Measurements from ENCODE around the gene SLC6A19.
A peak's percentile ranks its signal among the peaks of the same experiment; 100 is the strongest.

The SLC6A19 gene

DNA sequence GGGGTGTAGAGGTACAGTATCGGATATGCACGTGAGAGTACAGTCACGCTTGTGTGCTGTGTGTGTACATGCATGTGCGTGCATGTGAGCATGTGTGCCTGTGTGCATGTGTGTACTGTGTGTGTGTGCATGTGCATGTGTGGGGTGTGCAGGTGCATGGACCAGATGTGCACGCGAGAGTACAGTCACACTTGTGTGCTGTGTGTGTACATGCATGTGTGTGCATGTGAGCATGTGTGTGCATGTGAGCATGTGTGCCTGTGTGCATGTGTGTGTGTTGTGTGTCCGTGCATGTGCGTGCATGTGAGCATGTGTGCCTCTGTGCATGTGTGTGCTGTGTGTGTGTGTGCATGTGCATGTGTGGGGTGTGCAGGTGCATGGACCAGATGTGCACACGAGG lies 10.3 kb downstream of the SLC6A19 start:
- no peak for DNase-seq

DNA sequence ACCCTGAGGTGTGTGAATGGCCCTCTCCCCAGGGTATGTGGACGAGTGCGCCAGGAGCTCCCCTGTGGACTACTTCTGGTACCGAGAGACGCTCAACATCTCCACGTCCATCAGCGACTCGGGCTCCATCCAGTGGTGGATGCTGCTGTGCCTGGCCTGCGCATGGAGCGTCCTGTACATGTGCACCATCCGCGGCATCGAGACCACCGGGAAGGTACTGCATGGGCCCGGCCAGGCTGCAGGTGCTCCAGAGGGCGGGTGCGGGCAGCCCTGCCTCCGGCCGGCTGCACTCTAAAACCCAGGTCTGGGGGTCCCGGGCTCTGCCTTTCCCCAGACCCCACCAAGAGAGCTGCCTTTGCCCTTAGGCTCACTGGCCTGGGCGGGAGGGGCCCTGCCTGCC lies 10.9 kb downstream of the SLC6A19 start:
- no peak for DNase-seq

DNA sequence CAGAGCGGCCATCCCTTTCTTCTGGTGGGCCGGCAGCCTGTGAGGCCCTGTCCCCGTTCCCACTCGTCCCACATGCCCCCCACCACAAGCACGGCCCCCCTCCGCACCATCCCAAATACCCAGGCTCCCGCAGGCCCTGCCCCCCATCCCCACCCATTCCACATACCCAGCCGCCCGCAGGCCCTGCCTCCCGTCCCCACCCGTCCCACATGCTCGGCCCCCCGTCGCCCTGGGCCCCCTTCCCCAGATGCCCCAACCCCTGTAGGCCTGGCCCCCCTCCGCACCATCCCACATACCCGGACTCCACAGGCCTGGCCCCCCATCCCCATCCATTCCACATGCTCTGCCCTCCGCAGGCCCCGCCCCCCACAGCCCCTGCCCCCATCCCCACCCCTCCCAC lies 11.5 kb downstream of the SLC6A19 start:
- DNase-seq = no peak

DNA sequence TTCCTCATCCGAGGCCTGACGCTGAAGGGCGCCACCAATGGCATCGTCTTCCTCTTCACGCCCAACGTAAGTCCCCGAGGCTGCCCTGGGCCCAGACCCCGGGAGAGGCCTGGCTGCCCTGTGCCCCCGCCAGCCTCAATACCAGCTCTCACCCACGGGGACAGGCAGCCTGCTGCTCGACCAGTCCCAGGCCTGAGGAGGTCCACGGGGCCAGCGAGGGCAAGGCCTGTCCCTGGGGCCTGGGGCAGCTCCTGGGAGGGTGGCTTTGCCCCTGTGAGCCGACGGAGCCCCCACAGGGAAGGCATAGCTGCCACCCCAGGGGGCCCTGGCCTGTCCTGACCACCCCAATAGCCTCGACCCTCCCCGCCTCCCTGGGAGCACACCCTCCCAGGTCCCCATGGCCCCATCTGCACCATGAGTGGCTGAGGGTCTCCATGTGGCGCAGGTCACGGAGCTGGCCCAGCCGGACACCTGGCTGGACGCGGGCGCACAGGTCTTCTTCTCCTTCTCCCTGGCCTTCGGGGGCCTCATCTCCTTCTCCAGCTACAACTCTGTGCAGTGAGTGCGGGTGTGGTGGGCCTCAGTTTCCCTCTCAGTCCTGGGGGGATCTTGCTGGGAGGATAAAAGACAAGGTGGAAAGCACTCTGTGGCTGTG lies 12.2 kb downstream of the SLC6A19 start:
- DNase-seq = no peak

DNA sequence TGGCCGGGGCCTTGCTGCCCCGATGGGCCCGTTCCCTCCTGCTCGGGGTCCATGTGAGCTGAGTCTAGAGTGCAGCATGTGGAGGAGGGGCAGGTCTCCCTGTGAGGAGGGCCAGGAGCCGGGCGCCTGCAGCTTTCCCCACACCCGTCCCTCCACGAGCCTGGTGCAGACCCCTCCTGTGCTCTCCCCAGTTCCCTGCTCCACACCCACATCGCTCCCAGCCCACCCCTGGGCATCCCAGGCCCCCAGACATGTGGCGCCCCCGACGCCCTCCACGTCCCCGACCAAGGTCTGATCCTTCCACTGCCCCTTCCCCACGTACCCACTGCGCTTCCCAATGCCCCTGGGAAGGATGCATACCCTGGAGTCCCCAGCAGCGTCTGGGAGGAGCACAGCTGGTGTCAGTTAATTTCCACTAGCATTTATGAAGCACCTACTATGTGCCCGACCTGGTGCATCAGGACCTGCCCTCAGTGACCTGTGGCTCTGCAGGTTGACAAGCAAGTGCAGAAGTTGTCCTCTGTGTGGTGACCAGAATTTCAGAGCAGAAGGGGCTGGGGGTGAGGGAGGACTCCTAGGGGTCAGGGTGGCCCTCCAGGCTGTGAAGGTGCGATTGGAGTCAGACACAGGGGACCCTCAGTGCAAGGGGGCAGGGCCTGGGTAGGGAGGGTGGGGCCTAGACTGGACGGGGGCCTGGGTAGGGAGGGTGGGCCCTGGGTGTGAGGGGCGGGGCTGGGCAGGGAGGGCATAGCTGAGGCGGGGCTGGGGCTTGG lies 13.0 kb downstream of the SLC6A19 start:
- DNase-seq = no peak

DNA sequence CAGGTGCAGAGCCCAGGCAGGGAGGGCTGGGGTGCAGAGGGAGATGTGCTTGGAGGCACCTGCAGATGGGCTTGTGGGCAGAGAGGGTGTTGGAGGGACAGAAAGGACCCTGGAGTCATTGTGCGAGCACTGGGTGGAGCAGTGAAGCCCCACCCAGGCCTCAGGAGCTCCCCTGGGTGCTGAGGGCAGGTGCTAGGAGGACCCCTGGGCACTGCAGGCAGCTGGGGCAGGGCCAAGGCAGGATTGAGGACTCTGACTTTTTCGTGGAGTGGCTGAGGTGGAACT lies 13.5 kb downstream of the SLC6A19 start:
- DNase-seq = peak; percentile 49

DNA sequence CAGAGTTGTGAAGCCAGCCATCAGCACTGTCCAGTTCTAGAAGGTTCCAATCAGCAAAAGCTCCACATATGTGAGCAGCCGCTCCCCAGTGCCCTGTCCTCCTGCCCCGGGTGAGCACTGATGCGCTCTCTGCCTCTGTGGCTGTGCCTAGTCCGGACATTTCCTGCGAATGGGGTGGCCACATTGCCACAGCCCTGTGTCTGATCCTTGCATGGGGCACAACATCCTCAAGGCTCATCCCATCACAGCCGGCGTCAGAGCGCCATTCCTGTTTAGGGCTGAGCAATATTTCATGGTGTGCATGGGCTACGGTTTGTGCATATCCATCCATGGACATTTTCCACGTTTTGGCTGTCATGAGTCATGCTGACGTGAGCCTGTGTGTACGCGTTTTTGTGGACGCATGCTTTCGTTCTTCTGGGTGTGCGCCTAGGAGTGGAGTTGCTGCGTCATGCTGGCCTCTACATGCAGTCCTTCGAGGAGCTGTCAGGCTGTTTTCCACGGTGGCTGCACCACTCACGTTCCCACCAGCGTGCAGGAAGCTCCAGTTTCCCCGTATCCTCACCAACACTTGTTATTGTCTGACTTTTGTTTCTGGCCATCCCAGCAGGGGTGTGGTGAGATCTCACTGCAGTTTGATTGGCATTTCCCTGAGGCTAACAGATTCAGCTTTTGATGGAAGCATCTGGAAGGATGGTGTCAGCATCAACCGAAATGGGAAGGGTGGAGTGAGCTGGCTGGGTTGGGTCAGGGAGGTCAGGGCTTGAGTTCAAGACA lies 14.1 kb downstream of the SLC6A19 start:
- DNase-seq = no peak

DNA sequence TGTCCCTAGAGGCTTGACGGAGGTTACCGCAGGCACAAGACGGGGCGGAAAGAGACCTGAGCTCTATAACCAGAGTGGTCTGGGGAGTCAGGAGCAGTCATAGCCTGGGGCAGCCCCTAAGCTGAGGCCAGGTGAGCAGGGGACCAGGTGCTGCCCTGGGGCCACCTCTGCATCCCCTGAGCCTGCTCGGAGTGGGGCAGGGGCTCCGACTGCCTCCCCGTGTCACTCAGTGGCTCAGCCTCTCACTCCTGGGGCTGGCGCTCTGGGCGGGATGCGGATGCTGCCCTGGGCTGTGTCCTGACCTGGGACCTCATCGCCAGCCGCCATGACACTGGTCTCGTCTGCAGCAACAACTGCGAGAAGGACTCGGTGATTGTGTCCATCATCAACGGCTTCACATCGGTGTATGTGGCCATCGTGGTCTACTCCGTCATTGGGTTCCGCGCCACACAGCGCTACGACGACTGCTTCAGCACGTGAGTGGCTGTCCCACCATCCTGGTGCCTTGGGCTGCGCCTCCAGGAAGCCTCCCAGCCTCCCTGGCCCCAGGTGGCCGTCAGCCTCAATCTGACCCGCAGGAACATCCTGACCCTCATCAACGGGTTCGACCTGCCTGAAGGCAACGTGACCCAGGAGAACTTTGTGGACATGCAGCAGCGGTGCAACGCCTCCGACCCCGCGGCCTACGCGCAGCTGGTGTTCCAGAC lies 15.0 kb downstream of the SLC6A19 start:
- no peak for DNase-seq

DNA sequence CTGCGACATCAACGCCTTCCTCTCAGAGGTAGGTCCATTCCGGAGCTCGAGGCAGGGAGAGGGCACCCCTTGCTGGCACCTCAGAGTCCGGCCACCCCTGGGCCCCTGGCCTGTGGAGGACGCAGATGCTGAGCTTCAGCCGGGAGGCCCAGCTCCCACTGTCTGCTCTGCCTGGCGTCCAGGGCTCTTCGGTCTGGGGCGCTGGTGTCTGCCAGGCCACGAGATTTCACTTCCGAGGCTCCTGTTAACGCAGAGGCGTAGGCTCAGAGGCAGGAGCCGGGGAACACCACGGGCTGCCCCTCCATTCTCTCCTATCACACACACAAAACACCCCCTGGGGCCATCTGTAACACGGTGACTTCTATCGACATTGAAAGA lies 15.5 kb downstream of the SLC6A19 start:
- DNase-seq = no peak

DNA sequence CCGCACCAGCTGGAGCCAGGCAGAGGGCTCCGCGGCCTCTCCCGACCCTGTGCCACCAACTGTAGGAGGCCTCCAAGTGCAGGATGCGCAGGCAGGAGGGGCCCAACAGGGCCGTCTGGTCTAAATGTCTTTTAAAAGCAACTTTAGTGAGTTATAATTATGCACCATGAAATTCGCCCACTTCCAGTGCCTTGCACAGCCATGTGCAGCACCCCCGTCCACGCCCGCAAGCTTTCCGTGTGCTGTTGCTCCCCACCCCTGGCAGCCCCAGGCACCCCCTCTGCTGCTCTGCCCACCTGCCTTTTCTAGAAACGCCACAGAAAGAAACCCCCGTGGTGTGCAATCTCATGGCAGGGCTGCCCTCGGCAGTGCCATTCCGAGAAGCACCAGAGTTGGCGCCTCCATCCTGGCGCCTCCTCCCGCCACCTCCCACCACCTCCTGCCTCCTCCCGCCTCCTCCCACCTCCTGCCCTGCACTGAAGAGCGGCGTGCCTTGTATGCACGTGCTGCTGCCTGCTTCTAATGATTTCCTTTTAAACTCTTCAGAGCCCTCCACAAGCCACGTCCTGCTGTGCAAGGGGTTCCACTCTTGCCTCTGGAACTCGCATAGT lies 16.3 kb downstream of the SLC6A19 start:
- DNase-seq = peak; percentile 65

DNA sequence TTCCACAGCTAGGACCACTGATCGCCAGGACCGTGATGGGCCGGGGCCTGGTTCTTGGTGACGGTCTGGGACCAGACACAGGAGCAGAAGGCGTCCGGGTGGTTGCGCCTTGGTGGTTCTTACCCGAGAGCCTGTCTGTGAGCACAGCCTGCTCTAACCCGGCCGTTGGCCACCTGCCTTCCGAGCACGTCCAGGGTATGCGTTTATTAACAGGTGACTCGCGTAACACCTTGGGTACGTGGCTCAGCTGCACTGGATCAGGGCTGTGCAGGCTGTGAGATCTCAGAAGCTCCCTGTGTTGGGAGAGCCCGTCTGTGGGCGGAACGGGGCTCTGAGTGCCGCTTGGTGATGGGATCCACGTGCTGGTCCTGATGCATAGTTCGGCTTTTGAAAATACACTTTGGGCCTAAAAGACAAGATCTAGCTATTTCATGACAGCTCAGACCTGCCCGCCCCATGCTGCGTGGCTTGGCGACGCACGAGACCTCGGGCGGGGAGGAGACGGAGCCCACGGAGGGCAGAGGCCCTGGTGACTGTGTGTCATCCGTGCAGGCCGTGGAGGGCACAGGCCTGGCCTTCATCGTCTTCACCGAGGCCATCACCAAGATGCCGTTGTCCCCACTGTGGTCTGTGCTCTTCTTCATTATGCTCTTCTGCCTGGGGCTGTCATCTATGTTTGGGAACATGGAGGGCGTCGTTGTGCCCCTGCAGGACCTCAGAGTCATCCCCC lies 17.1 kb downstream of the SLC6A19 start:
- no peak for DNase-seq

DNA sequence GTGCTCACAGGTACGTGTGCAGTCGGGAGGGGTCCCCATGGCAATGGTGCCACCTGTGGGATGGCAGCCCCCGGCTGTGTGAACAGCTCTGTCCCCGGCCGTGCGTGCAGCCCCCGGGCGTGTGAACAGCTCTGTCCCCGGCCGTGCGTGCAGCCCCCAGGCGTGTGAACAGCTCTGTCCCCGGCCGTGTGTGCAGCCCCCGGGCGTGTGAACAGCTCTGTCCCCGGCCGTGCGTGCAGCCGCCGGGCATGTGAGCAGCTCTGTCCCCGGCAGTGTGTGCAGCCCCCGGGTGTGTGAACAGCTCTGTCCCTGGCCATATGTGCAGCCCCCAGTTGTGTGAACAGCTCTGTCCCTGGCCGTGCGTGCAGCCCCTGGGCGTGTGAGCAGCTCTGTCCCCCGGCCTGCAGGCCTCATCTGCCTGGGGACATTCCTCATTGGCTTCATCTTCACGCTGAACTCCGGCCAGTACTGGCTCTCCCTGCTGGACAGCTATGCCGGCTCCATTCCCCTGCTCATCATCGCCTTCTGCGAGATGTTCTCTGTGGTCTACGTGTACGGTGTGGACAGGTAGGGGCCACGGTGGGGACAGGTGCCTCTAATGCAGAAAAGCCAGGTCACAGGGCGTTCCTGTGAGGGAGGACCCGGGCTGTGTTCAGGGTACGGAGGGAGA lies 17.8 kb downstream of the SLC6A19 start:
- no peak for DNase-seq

DNA sequence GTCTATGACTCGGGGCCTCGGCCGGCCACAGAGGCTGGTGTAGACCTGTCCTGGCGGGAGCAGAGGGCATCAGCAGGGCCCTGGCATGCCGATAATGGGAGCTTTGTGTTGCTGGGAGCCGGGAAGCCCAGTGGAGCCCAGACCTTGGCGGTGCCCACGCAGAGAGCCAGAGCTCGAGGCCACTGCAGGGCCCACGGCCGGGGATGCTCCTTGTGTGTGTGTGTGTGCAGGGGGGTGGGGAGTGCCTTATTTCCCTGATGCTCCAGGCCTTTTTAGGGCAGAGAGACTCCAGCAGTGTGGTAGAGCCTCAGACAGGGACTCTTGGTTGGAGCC lies 18.3 kb downstream of the SLC6A19 start:
- DNase-seq = no peak

DNA sequence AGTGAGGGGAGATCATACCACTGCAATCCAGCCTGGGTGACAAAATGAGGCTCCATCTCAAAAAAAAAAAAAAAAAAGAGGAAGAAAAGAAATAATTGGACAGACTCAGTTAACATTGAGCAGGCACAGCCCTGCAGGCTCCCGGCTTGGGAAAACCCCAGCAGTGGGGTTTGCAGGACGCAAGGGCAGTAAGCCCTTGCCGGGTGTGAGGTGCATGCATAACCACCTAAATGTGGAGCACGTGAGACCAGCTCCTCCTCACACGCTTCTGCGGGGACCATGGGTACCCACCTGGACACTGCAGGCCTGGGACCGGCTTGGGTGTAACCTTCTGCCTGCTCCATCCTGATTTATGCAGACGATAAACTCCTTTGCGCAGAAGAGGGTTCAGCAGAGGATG lies 19.0 kb downstream of the SLC6A19 start:
- DNase-seq = no peak

DNA sequence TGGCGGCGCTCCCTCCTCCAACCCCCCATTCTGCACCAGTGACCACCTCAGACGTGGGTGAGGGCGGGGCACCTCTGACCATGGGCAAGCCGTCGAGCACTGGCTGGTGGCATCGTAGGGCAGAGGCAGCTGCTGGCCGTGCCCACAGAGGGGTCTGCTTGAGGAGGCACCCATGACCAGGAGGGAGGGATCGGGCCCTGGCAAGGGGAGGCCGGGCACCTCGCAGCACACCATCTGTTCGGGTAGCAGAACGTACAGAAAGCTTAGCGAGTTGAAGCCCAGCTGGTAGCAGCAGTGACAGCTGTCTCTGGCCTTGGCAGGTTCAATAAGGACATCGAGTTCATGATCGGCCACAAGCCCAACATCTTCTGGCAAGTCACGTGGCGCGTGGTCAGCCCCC lies 19.4 kb downstream of the SLC6A19 start:
- DNase-seq = no peak

DNA sequence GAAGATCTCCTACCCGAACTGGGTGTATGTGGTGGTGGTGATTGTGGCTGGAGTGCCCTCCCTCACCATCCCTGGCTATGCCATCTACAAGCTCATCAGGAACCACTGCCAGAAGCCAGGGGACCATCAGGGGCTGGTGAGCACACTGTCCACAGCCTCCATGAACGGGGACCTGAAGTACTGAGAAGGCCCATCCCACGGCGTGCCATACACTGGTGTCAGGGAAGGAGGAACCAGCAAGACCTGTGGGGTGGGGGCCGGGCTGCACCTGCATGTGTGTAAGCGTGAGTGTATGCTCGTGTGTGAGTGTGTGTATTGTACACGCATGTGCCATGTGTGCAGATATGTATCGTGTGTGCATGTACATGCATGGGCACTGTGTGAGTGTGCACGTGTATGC lies 20.3 kb downstream of the SLC6A19 start:
- DNase-seq = no peak

DNA sequence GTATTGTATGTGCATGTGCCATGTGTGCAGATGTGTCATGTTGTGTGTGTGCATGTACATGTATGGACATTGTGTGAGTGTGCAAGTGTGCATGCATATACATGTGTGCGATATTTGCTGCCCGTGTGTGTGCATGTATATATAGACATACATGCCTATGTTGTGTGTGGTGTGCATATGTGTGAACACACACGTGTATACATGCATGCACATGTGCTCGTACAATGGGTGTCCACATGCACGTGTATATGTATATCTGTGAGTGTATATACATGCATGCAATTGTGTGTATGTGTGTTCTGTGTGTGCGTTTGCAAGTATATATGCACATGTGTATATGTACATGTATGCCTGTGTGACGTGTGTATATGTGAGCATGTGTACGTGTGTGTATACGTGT lies 20.8 kb downstream of the SLC6A19 start:
- no peak for DNase-seq

DNA sequence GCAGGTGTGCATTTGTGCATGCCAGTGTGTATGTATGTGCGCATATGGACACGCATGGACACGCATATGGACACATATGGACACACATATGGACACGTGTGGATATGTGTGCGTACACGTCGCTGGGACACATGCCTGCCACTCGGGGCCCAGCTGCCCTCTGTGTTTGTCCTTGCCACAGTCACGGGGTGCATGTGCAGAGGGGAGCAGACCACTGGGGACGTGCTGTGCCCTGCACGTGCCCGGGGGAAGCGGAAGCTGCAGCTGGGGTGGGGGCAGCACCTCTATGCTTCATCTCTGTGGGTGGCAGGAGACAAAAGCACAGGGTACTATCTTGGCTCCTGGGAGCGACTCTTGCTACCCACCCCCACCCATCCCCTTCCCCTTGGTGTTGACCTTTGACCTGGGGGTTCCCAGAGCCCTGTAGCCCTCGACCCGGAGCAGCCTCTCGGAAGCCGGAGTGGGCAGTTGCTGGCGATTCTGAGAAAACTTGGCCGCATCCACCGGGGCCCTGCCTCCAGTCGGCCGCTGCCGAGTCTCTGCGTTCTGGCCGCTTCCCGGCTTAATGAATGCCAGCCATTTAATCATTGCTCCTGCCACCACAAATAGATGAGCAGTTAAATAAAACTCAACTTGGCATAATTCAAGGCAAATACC lies 21.4 kb downstream of the SLC6A19 start:
- DNase-seq = no peak

DNA sequence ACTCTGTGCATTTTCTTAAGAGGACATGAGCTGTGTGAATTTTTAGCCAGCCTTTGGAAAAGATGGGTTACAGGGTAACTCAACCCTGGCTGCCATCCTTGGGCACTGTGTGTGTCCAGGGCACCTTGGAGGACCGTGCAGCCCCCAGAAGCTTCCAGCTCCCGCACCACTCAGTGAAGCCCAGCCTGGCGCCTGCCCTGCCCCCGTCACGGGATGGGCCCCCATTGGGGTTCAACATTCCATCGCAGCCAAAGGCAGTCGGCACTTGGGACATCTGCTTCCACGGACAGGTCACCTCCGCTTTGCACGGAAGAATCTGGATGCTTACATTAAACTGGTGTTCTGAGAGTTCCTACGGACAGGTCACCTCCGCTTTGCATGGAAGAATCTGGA lies 21.9 kb downstream of the SLC6A19 start:
- DNase-seq = no peak

DNA sequence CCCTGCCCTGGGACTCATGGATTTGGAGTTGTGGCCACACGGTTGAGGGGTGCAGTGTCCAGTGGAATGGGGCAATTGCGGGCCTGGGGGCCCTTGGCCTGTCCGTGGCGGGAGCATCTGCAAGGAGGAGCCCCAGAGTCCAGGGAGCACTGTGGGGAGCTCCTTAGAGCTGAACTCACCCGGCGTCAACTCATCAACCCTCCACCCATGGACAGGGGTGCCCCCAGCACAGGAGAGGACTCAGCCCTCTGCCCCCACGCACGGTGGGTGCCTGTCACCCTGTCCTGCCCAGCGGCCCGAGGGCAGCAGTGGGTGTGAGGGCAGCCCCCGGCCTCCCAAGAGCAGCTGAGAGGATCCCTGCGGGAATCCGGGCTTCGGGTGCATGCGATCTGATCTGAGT lies 23.2 kb downstream of the SLC6A19 start:
- DNase-seq = no peak

DNA sequence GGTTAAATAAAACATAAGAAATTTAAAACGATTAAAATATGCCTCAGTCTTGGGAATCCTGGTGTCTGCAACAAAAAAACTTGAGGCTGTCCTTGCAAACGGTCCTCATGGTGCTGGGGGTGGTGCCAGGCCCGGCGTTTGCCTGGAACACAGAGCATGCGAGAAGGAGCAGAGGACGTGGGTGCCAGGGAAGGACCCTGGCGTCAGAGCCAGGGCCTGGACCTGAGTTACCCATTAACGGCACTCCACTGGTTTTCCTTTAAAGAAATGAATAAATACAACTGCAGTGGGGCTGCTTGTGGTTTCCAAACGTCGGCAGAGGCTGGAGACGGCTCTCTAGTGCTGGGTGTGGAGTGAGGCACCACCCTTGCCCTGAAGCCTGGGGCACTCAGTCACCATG lies 23.7 kb downstream of the SLC6A19 start, which contains the start of gene SLC6A18:
Gene SLC6A18, plus strand, starts transcription at position 301 of the 400 bp plus-strand sequence. Its CDS starts 97 bp downstream, at position 398.
- DNase-seq = no peak
